Measurements from ENCODE around the gene DUSP7. TPM values are rescaled to one million over a fixed set of nuclear protein-coding genes. Genes with fewer than 3 reads are reported as not detected.
A peak's percentile ranks its signal among the peaks of the same experiment; 100 is the strongest.

Gene DUSP7
- polyA plus RNA-seq, 1 of the 3 experiments (the other 2 are of a cell fraction): 25.8 TPM

GRCh38 chr3:52054661-52055511 is 1.5 kb downstream of the DUSP7 start (continued):
- TF ChIP-seq CTCF (IDR thresholded peaks at IDR 0.05): peak; percentile 46
- TF ChIP-seq TAF1 (IDR thresholded peaks at IDR 0.05; ENCODE audit: borderline replicate concordance, low read depth, low read length): no peak
- no peak for TF ChIP-seq RCOR1 (IDR thresholded peaks at IDR 0.05; ENCODE audit: low read length)
- no peak for TF ChIP-seq PBX3 (IDR thresholded peaks at IDR 0.05)
- TF ChIP-seq SIN3A (IDR thresholded peaks at IDR 0.05; ENCODE audit: borderline replicate concordance, low read depth, low read length): no peak

GRCh38 chr3:52053307-52054304 is 2.8 kb downstream of the DUSP7 start:
- H3K27me3 ChIP-seq (ENCODE audit: insufficient read depth): no peaks in the 10 kb centered on the region
- CTCF ChIA-PET: interaction anchor here (0.6 to 29.9 kb wide), 27 partner anchors 10 to 92 kb away, joined by 3 to 983 read pairs (median 6); partner anchors contain the start of genes ABHD14B and RPL29
- POLR2A ChIA-PET: interaction anchor here (0.5 to 6.5 kb wide), 15 partner anchors 13 to 115 kb away, joined by 3 to 86 read pairs (median 4); no protein-coding TSS in a partner anchor
- WGBS (ENCODE audit: low lambda C conversion rate): 88% methylated on average over 16 of the region's 31 CpGs
- H3K9me3 ChIP-seq: no peaks in the 10 kb centered on the region
- H3K4me2 ChIP-seq: peak overlapping the region; percentile 91
- peaks cover 17 to 74% of the 10 kb centered on the region in 2 experiments for H3K4me1 ChIP-seq (ENCODE audit: control insufficient read depth in 1 of 2, insufficient read depth in 2 of 2, low read depth in 1 of 2, low read length in 1 of 2)
- peaks cover 30% of the 10 kb centered on the region for H3F3A ChIP-seq (replicated peaks; ENCODE audit: insufficient read depth)
- peak overlapping the region; percentile 88 to 93 for H3K27ac ChIP-seq (ENCODE audit: low read depth in 2 of 2, low read length in 1 of 2)
- H3K36me3 ChIP-seq (replicated peaks in 1 of 2; ENCODE audit: control insufficient read depth in 1 of 2, insufficient read depth in 2 of 2, low read length in 1 of 2): peaks cover 26 to 49% of the 10 kb centered on the region in 2 experiments
- DNase-seq: no peak
- no peak overlapping the region for H2AFZ ChIP-seq (ENCODE audit: low read depth)
- H3K79me2 ChIP-seq (ENCODE audit: insufficient read depth): peaks cover 79% of the 10 kb centered on the region
- TF ChIP-seq REST (IDR thresholded peaks at IDR 0.05; ENCODE audit: low read depth, low read length) (peak; percentile 48; the same call in 1 of the 2 replicates), CTCF (IDR thresholded peaks at IDR 0.05) (peak; percentile 31), POLR2AphosphoS5 (IDR thresholded peaks at IDR 0.05; ENCODE audit: low read depth, low read length) (no peak), SMC3 (IDR thresholded peaks at IDR 0.05; ENCODE audit: low read depth, low read length) (peak; percentile 31; the same call in 1 of the 2 replicates), RAD21 (IDR thresholded peaks at IDR 0.05; ENCODE audit: low read length) (peak; percentile 55)
- H3K9me2 ChIP-seq: no peaks in the 10 kb centered on the region
- peak overlapping the region; percentile 95; the same call in 1 of the 2 replicates for H3K9ac ChIP-seq
- H4K20me1 ChIP-seq (ENCODE audit: insufficient read depth): no peaks in the 10 kb centered on the region
- H3K4me3 ChIP-seq (ENCODE audit: low read depth in 2 of 2, low read length in 1 of 2): peak overlapping the region; percentile 94 to 100
